Measurements from ENCODE around the gene SUCLA2.

DNA sequence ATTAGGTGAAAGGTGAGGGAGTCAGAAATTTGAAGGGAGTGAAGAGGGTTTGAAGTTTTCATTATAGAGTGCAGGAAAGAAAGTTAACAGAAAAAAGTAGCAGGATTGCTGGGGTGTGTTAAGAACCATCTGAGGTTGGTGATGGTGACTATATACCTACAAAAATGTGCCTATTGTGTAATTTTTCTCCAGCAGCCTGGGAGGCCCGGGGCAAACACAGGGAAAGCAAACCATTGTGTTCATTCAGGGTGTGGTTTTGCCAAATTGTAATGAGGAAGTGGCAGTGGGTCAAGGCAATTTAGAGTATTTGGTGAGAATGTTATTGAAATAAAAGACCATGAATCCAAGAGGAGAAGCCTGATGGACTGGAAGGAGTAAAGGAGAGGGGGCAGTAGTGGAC lies 8.2 kb upstream of the SUCLA2 start:
- TF ChIP-seq POLR2A (IDR thresholded peaks at IDR 0.05; ENCODE audit: low read depth, low read length) = no peak
- TF ChIP-seq POLR2AphosphoS5 (IDR thresholded peaks at IDR 0.05; ENCODE audit: low read depth, low read length) = no peak
- TF ChIP-seq TAF1 (IDR thresholded peaks at IDR 0.05; ENCODE audit: borderline replicate concordance, low read depth, low read length) = no peak
